ENCODE data around the gene RGS5. TPM values are rescaled to one million over a fixed set of nuclear protein-coding genes. Genes with fewer than 3 reads are reported as not detected.

The RGS5 gene
- total RNA-seq, 3 donors from 2014 or later, result 1.1 to 3.3 (median 2.5) TPM

DNA sequence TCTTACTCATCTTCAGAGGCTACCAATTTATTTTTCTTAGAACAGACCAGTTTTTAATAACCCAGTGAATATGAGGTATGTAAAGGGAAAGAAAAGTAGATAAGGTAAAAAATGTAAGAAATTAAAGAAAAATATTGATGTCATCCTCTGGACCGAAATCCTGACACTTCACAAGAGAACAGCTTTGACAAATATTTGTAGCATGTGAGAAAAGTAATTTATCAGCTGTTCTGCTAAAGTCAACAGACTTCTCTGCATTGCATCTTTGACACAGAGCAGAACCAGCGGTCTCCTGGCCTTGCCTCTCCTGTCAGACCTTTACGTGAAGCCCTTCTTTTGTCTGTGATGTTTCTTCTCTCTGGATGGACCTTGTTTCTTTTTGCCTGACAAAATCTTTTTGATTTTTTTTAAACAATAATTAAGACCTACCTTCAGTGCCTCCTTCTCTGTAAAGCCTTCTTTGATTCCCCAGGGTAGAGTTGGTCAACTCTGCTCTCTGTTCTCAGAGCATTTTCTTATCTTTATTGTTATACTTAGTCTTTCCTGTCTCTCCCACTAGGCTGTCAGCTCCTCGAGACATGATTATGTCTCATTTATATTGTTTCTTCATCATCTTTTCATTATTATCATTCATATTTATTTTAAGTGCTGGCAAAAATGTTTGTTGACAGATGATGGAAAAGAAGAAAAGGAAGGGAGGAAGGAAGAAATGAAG lies 98.2 kb downstream of the RGS5 start:
- DNase-seq (no peak), ATAC-seq (no peak)
- H3K4me1 Mint-ChIP-seq (ENCODE audit: low read depth), result no peaks in the 10 kb centered on the region
- no peaks in the 10 kb centered on the region for H3K36me3 Mint-ChIP-seq (ENCODE audit: insufficient read depth)
- peaks cover 7% of the 10 kb centered on the region for H3K27me3 Mint-ChIP-seq (ENCODE audit: low read depth)
- no peaks in the 10 kb centered on the region for H3K9me3 Mint-ChIP-seq
- H3K4me3 Mint-ChIP-seq, result no peak overlapping the region

DNA sequence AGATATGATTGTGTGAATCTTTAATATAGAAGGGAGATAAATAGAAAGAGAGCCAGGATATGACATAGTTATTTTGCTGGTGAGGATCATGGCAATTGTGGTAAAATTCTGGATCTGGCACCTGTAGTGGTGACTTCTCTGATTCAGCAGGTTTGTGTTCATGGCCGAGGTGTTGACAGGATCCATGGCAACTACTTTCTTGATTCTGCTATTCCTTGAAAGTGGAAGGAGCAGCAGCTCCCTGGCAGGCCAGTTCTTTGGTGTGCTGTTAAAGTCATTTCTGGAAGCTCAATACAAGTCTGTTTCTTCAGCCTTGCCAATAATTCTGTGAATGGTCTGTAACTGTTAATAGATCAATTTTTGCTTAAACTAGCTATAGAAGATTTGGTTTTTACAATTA lies 100.1 kb downstream of the RGS5 start:
- no peak overlapping the region for H3K4me3 Mint-ChIP-seq
- DNase-seq, result no peak
- ATAC-seq, result no peak
- peaks cover 3% of the 10 kb centered on the region for H3K27me3 Mint-ChIP-seq (ENCODE audit: low read depth)
- no peaks in the 10 kb centered on the region for H3K4me1 Mint-ChIP-seq (ENCODE audit: low read depth)
- no peaks in the 10 kb centered on the region for H3K36me3 Mint-ChIP-seq (ENCODE audit: insufficient read depth)
- H3K9me3 Mint-ChIP-seq, result no peaks in the 10 kb centered on the region

DNA sequence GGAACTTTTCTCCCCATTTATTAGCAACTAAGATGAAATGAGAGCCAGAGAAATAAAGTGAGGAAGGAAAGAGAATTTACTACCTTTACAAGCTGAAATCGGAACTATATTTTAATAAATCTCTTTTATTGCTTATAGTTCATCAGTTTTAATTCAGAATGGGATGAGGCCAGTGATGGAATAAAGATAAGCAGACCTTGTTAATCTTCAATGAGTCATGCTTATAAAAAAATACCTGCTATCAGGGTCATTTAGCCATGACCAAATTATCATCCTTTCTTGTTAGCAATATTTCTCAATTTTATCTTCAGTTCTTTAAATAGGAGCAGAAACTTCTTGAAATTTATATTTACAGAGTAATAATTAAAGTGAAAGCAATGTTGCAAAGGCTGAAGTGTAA lies 107.5 kb downstream of the RGS5 start:
- no peaks in the 10 kb centered on the region for H3K27me3 Mint-ChIP-seq (ENCODE audit: low read depth)
- ATAC-seq, result no peak
- H3K36me3 Mint-ChIP-seq (ENCODE audit: insufficient read depth), result no peaks in the 10 kb centered on the region
- no peaks in the 10 kb centered on the region for H3K4me1 Mint-ChIP-seq (ENCODE audit: low read depth)
- DNase-seq, result no peak
- H3K9me3 Mint-ChIP-seq, result no peaks in the 10 kb centered on the region
- no peak overlapping the region for H3K4me3 Mint-ChIP-seq

DNA sequence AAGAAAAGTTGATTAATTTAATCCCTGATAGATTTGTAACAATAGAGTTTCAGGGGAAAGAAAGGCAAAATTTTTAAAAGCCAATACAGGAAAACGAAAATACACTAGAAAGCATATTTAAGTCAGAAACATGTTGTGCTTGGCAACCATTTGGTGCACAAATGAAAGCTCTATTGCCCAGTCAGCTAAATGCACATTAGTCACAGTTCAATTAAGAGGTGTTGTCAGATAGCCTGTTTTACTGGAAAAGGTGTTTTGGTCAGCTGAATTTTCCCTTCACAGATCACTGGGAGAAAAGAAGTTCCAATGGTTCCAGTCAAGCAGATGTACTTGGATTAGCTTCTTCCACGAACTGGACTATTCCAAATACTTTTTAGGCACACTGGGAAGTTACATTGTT lies 108.1 kb downstream of the RGS5 start:
- no peaks in the 10 kb centered on the region for H3K36me3 Mint-ChIP-seq (ENCODE audit: insufficient read depth)
- no peaks in the 10 kb centered on the region for H3K27me3 Mint-ChIP-seq (ENCODE audit: low read depth)
- H3K4me3 Mint-ChIP-seq, result no peak overlapping the region
- ATAC-seq (no peak), DNase-seq (no peak)
- no peaks in the 10 kb centered on the region for H3K4me1 Mint-ChIP-seq (ENCODE audit: low read depth)
- H3K9me3 Mint-ChIP-seq, result no peaks in the 10 kb centered on the region

DNA sequence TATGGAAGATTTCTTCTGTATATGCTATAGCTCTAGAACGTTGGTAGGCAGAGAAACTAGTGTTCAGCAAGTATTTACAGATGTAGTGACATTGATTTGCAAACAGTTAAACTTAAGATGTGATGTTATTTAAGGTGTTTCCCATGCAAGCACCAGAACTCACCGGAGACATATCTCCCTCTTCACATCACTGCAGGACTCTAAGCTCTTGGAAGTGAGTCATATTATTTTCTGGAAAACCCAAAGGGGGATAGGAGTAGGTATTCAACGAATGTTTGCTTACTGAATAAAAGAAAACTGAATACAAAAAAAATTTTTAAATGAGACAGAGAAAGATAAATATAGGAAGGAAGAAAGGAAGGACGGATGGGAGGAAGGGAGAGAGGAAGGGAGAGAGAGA lies 108.5 kb downstream of the RGS5 start:
- H3K4me1 Mint-ChIP-seq (ENCODE audit: low read depth), result no peaks in the 10 kb centered on the region
- no peaks in the 10 kb centered on the region for H3K36me3 Mint-ChIP-seq (ENCODE audit: insufficient read depth)
- H3K9me3 Mint-ChIP-seq, result no peaks in the 10 kb centered on the region
- DNase-seq, result no peak
- H3K27me3 Mint-ChIP-seq (ENCODE audit: low read depth), result no peaks in the 10 kb centered on the region
- no peak for ATAC-seq
- H3K4me3 Mint-ChIP-seq, result no peak overlapping the region

DNA sequence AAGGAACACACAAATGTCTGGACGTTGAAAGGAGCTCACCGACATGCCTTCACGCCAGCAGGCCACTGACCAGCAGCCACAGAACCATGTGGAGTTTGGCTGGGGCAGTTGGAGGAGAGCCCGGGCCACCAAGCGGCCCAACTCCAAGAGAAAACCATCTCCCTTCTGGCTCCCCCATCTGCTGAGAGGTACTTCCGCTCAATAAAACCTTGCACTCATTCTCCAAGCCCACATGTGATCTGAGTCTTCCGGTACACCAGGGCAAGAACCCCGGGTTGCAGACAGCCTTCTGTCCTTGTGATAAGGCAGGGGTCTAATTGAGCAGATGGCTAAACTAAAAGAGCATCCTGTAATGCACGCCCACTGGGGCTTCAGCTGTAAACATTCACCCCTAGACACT lies 109.1 kb downstream of the RGS5 start:
- no peak for ATAC-seq
- H3K36me3 Mint-ChIP-seq (ENCODE audit: insufficient read depth), result no peaks in the 10 kb centered on the region
- no peaks in the 10 kb centered on the region for H3K9me3 Mint-ChIP-seq
- H3K27me3 Mint-ChIP-seq (ENCODE audit: low read depth), result no peaks in the 10 kb centered on the region
- H3K4me3 Mint-ChIP-seq, result no peak overlapping the region
- no peaks in the 10 kb centered on the region for H3K4me1 Mint-ChIP-seq (ENCODE audit: low read depth)
- DNase-seq, result no peak

DNA sequence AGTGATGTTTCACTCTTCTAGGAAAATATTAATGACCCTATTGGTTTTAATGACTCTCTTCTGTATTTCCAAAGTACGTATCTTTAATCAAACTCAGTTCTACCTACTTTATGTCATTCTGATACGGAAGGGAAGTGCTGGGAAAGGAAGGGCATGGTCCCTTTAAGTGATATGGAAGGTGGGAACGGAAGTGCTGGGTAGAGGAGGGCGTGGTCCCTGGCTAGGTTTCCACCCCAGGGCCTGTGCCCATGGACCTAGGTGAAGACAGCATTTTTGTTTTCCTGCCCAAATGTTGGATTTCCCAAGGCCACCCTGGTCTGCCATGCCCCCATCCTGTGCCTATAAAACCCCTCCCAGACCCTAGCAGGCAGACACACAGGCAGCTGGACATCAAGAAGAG lies 109.5 kb downstream of the RGS5 start:
- ATAC-seq, result no peak
- no peaks in the 10 kb centered on the region for H3K27me3 Mint-ChIP-seq (ENCODE audit: low read depth)
- H3K4me1 Mint-ChIP-seq (ENCODE audit: low read depth), result no peaks in the 10 kb centered on the region
- H3K9me3 Mint-ChIP-seq, result no peaks in the 10 kb centered on the region
- DNase-seq, result no peak
- H3K4me3 Mint-ChIP-seq, result no peak overlapping the region
- H3K36me3 Mint-ChIP-seq (ENCODE audit: insufficient read depth), result no peaks in the 10 kb centered on the region

Other genes with a start within 250 kb of the RGS5 start
- not detected for gene RGS4, start 133.6 kb downstream of the RGS5 start, total RNA-seq
- 1 to 10 TPM; 4.9 to 6.7 (median 6.4) TPM for gene NUF2, start 119.0 kb upstream of the RGS5 start, total RNA-seq